GM23338 (cell line): ENCODE results near the gene DCBLD2. TPM values are rescaled to one million over a fixed set of nuclear protein-coding genes. Genes with fewer than 3 reads are reported as not detected.

Experiments used
- ATAC-seq: fragments of 200-7000 bp; cut with Tn5 transposase; 3 replicates; pipeline ENCODE4 v1.9.1; 2020
- DNase-seq: peaks from one replicate; pipeline ENCODE4 v3.0.0-alpha.2; 2015; ENCODE audit warnings: low spot score
- H2AFZ ChIP-seq: fragments of 200-600 bp; sonication (generic); 2 replicates; pipeline ENCODE4 v1.8.0; 2016; ENCODE audit warnings: antibody characterized with exemption, mild to moderate bottlenecking, moderate library complexity
- H3F3A ChIP-seq: fragments of 200-600 bp; sonication (generic); replicated peaks from 2 replicates; pipeline ENCODE4 v1.8.0; 2017; ENCODE audit warnings: antibody characterized with exemption, mixed run types, low read depth
- H3K27ac ChIP-seq: fragments of 200-600 bp; sonication (generic); 2 replicates; pipeline ENCODE4 v1.6.1; 2016; ENCODE audit warnings: low read depth
- H3K27me3 ChIP-seq: fragments of 200-600 bp; sonication (generic); 2 replicates; pipeline ENCODE4 v1.8.0; 2016; ENCODE audit warnings: mild to moderate bottlenecking, mixed run types, moderate library complexity; ENCODE audit not compliant: insufficient read depth
- H3K36me3 ChIP-seq: fragments of 200-600 bp; sonication (generic); 2 replicates; pipeline ENCODE4 v1.8.0; 2016; ENCODE audit warnings: mild to moderate bottlenecking; ENCODE audit not compliant: insufficient read depth
- H3K4me1 ChIP-seq: fragments of 200-600 bp; sonication (generic); 2 replicates; pipeline ENCODE4 v1.8.0; 2016; ENCODE audit warnings: mild to moderate bottlenecking, moderate library complexity; ENCODE audit not compliant: insufficient read depth
- H3K4me2 ChIP-seq: fragments of 200-600 bp; sonication (generic); 2 replicates; pipeline ENCODE4 v1.7.1; 2017; ENCODE audit warnings: mixed run types
- H3K4me3 ChIP-seq: fragments of 200-600 bp; sonication (generic); 2 replicates; pipeline ENCODE4 v1.6.1; 2016; ENCODE audit warnings: mixed run types
- H3K79me2 ChIP-seq: fragments of 200-600 bp; sonication (generic); replicated peaks from 2 replicates; pipeline ENCODE4 v1.8.0; 2017; ENCODE audit warnings: mild to moderate bottlenecking; ENCODE audit not compliant: insufficient read depth
- H3K9me2 ChIP-seq: fragments of 200-600 bp; sonication (generic); 2 replicates; pipeline ENCODE4 v1.8.0; 2017; ENCODE audit not compliant: insufficient read depth
- H4K20me1 ChIP-seq: fragments of 200-600 bp; sonication (generic); replicated peaks from 2 replicates; pipeline ENCODE4 v1.8.0; 2017; ENCODE audit warnings: mild to moderate bottlenecking; ENCODE audit not compliant: insufficient read depth
- H3K27ac Mint-ChIP-seq: 2 replicates; pipeline ENCODE4 v1.8.0; 2020; ENCODE audit warnings: inconsistent platforms, mild to moderate bottlenecking, moderate library complexity, mixed read lengths
- H3K27me3 Mint-ChIP-seq: 3 replicates; pipeline ENCODE4 v1.8.0; 2022; ENCODE audit warnings: low read depth, mild to moderate bottlenecking, moderate library complexity, mixed read lengths, inconsistent platforms; ENCODE audit not compliant: insufficient read depth, poor library complexity
- H3K36me3 Mint-ChIP-seq: 3 replicates; pipeline ENCODE4 v1.8.0; 2021; ENCODE audit warnings: low read depth, mild to moderate bottlenecking, inconsistent platforms, moderate library complexity, mixed read lengths
- H3K4me1 Mint-ChIP-seq: 3 replicates; pipeline ENCODE4 v1.8.0; 2020; ENCODE audit warnings: mild to moderate bottlenecking, inconsistent platforms, mixed read lengths
- H3K4me3 Mint-ChIP-seq: 3 replicates; pipeline ENCODE4 v1.8.0; 2021; ENCODE audit warnings: moderate library complexity, mild to moderate bottlenecking, inconsistent platforms, mixed read lengths
- H3K9me3 Mint-ChIP-seq: 3 replicates; pipeline ENCODE4 v1.8.0; 2020; ENCODE audit warnings: moderate library complexity, mild to moderate bottlenecking, inconsistent platforms, mixed read lengths
- REST ChIP-seq: IDR thresholded peaks from one replicate; pipeline ENCODE4 v1.6.1; 2018; ENCODE audit warnings: antibody characterized with exemption; ENCODE audit not compliant: unreplicated experiment
- ZNF462 ChIP-seq: fragments of 250-450 bp; sonication (Bioruptor Pico); IDR thresholded peaks from 2 replicates; pipeline ENCODE4 v1.5.0; 2020; ENCODE audit warnings: mild to moderate bottlenecking, moderate library complexity
- polyA plus RNA-seq: library from polyadenylated mRNA; unstranded; fragments of >200 nt; fragmentation: Nextera tagmentation; extraction: Ambion mirVana; gene quantifications from 2 replicates; pipeline ENCODE4 v1.2.1, GENCODE V29; 2016
- total RNA-seq: library from RNA; depleted of rRNA; stranded (reverse); fragments of >200 nt; shearing (Covaris generic); gene quantifications from 2 replicates; pipeline ENCODE4 v1.2.3, GENCODE V29; 2014

DCBLD2 gene
- total and polyA plus RNA-seq, 2 experiments from 2014 or later, result 25.9 to 69.7 TPM

- no peak for TF ChIP-seq ZNF462
Observed at GRCh38 chr3:98823791-98824190, 77.7 kb downstream of the DCBLD2 start (continued).

GRCh38 chr3:98821063-98821462 lies 80.4 kb downstream of the DCBLD2 start:
- H4K20me1 ChIP-seq, result no peaks in the 10 kb centered on the region
- Mint-ChIP-seq H3K4me3 (no peak overlapping the region), H3K9me3 (no peaks in the 10 kb centered on the region), H3K27me3 (no peaks in the 10 kb centered on the region), H3K27ac (no peak overlapping the region), H3K4me1 (peaks cover 9% of the 10 kb centered on the region), H3K36me3 (peaks cover 13% of the 10 kb centered on the region; the same call in 2 of the 3 replicates)
- H3K36me3 ChIP-seq, result no peaks in the 10 kb centered on the region
- no peak overlapping the region for H3K27ac ChIP-seq
- no peak overlapping the region for H2AFZ ChIP-seq
- no peaks in the 10 kb centered on the region for H3K79me2 ChIP-seq
- DNase-seq (no peak), ATAC-seq (no peak)
- no peak overlapping the region for H3K4me3 ChIP-seq
- H3K4me1 ChIP-seq, result no peaks in the 10 kb centered on the region
- H3K9me2 ChIP-seq, result no peaks in the 10 kb centered on the region
- no peak overlapping the region for H3K4me2 ChIP-seq
- H3K27me3 ChIP-seq, result no peaks in the 10 kb centered on the region
- TF ChIP-seq REST, result no peak
- no peaks in the 10 kb centered on the region for H3F3A ChIP-seq
